Peyer's patch (tissue), 4 donors: ENCODE results near the gene SHC1.
A peak's percentile ranks its signal among the peaks of the same experiment; 100 is the strongest.

Experiments
- CTCF ChIP-seq, 6 experiments: fragments of 450-650 bp in 4 of 6; fragments of 200-600 bp in 2 of 6; sonication (generic) in 1 of 6; IDR thresholded peaks; one replicate each; pipeline ENCODE4 v1.5.1; 2017 to 2019; ENCODE audit warnings: antibody characterized with exemption in 6 of 6, mild to moderate bottlenecking in 3 of 6, moderate library complexity in 1 of 6
- POLR2A ChIP-seq, 2 donors: fragments of 450-650 bp; IDR thresholded peaks; one replicate each; pipeline ENCODE4 v1.5.1; 2017; ENCODE audit warnings: antibody characterized with exemption in 2 of 2, mild to moderate bottlenecking in 2 of 2, moderate library complexity in 2 of 2

GRCh38 chr1:154972517-154973343 is 2.2 kb upstream of the SHC1 start:
- peak in 1 of 2 donors; percentile 47 for TF ChIP-seq POLR2A (IDR thresholded peaks at IDR 0.05)
- TF ChIP-seq CTCF (IDR thresholded peaks at IDR 0.05), result no peak
